ENCODE results near the gene NET1. TPM values are rescaled to one million over a fixed set of nuclear protein-coding genes. Genes with fewer than 3 reads are reported as not detected.
A peak's percentile ranks its signal among the peaks of the same experiment; 100 is the strongest.
"Not testable (repeated sequence)": the region's sequence is repeated elsewhere in the genome, so short reads cannot be mapped to it uniquely, and the experiment has no call there.

NET1 gene
- total RNA-seq, 3 donors from 2014 or later (not counting 1 experiment from before 2014, with no cell fraction given) = 10.4 to 17.9 (median 13.8) TPM

DNA sequence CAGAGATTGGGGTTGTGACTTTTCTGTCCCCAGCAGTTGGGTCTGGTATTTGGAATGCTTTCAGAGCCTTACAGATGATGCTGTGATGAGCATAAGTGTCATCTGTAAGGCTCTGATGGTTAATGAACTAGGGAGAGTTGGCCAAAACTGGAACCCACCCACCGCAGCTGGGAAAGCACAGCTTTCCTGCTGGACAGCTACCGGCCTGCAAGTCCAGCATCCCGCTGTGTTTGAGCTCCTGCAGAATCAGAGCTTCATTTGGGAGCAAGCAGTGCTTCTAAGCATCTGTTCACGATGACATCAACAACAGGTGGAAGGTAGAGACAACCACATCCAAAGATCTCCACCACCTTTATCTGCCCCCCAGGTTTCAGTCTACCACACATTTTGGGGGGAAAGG lies 35.9 kb upstream of the NET1 start:
- WGBS (ENCODE audit: insufficient coverage) = 92% methylated on average over 4 of the region's 4 CpGs
- no peaks in the 10 kb centered on the region for H3K9me3 Mint-ChIP-seq
- H3K4me3 Mint-ChIP-seq = no peak overlapping the region
- peaks cover 0 to 4% of the 10 kb centered on the region in 2 donors for H3K4me1 Mint-ChIP-seq
- H3K27ac ChIP-seq (ENCODE audit: low read length) = no peak overlapping the region
- no peak overlapping the region for H3K4me3 ChIP-seq (ENCODE audit: low read length)
- no peak for TF ChIP-seq CTCF (IDR thresholded peaks at IDR 0.05)
- no peaks in the 10 kb centered on the region for H3K4me1 ChIP-seq (ENCODE audit: control insufficient read depth, insufficient read depth, low read length)
- H3K27me3 Mint-ChIP-seq (ENCODE audit: low read depth in 2 of 2) = no peaks in the 10 kb centered on the region
- H3K9me3 ChIP-seq (ENCODE audit: control insufficient read depth, insufficient read depth, low read length) = no peaks in the 10 kb centered on the region
- no peaks in the 10 kb centered on the region for H3K36me3 ChIP-seq (ENCODE audit: control insufficient read depth, insufficient read depth, low read length)
- DNase-seq = no peak
- ATAC-seq = no peak
- H3K27ac Mint-ChIP-seq = peak overlapping the region in 1 of 2 donors; percentile 57
- H3K27me3 ChIP-seq (ENCODE audit: control insufficient read depth, insufficient read depth, low read length) = no peaks in the 10 kb centered on the region
- no peaks in the 10 kb centered on the region for H3K36me3 Mint-ChIP-seq
- intact Hi-C loops (cut with micrococcal nuclease) = no loop called here

DNA sequence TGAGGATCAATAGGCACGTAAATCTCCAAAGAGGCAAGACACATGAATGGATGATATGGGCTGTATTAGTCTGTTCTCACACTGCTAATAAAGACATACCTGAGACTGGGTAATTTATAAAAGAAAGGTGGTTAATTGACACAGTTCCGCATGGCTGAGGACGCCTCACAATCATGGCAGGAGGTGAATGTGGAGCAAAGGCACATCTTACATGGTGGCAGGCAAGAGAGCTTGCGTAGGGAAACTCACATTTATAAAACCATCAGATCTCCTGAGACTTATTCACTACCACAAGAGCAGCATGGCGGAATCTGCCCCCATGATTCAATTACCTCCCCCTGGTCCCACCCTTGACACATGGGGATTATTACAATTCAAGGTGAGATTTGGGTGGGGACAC lies 33.2 kb upstream of the NET1 start:
- H3K27ac ChIP-seq (ENCODE audit: low read length); H3K4me3 Mint-ChIP-seq; H3K4me1 ChIP-seq (ENCODE audit: control insufficient read depth, insufficient read depth, low read length); H3K9me3 ChIP-seq (ENCODE audit: control insufficient read depth, insufficient read depth, low read length); intact Hi-C loops (cut with micrococcal nuclease); H3K4me3 ChIP-seq (ENCODE audit: low read length); DNase-seq; H3K36me3 ChIP-seq (ENCODE audit: control insufficient read depth, insufficient read depth, low read length); ATAC-seq; H3K9me3 Mint-ChIP-seq; H3K36me3 Mint-ChIP-seq; H3K4me1 Mint-ChIP-seq; H3K27me3 ChIP-seq (ENCODE audit: control insufficient read depth, insufficient read depth, low read length); H3K27me3 Mint-ChIP-seq (ENCODE audit: low read depth in 2 of 2): not testable (repeated sequence)
- peak overlapping the region in 1 of 2 donors; percentile 19 for H3K27ac Mint-ChIP-seq
- 91% methylated on average over 5 of the region's 5 CpGs for WGBS (ENCODE audit: insufficient coverage)

GRCh38 chr10:5380395-5380794 lies 32.0 kb upstream of the NET1 start:
- H3K36me3 ChIP-seq (ENCODE audit: control insufficient read depth, insufficient read depth, low read length); H3K27ac ChIP-seq (ENCODE audit: low read length); H3K9me3 Mint-ChIP-seq; H3K27ac Mint-ChIP-seq; H3K4me3 ChIP-seq (ENCODE audit: low read length); H3K4me3 Mint-ChIP-seq; H3K4me1 Mint-ChIP-seq; H3K9me3 ChIP-seq (ENCODE audit: control insufficient read depth, insufficient read depth, low read length); DNase-seq; H3K27me3 Mint-ChIP-seq (ENCODE audit: low read depth in 2 of 2); H3K4me1 ChIP-seq (ENCODE audit: control insufficient read depth, insufficient read depth, low read length); H3K27me3 ChIP-seq (ENCODE audit: control insufficient read depth, insufficient read depth, low read length); ATAC-seq; H3K36me3 Mint-ChIP-seq: not testable (repeated sequence)
- WGBS (ENCODE audit: insufficient coverage) = 87% methylated on average over 12 of the region's 12 CpGs
- intact Hi-C loops (cut with micrococcal nuclease) = loop anchor here (10.0 kb wide), 1 partner anchor 366 kb away; no protein-coding TSS in a partner anchor

DNA sequence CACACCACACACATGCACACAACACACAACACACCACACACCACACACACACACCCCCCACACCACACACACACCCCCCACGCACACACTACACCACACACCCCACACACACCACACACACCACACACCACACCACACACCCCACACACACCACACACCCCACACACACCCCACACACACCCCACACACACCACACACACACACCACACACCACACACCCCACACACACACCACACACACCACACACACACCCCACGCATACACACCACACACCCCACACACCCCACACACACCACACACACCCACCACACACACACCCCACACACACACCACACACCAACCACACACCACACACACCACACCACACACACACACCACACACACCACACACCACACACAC lies 31.2 kb upstream of the NET1 start:
- no peak for TF ChIP-seq CTCF (IDR thresholded peaks at IDR 0.05)
- intact Hi-C loops (cut with micrococcal nuclease) = loop anchor here (10.0 kb wide), 1 partner anchor 366 kb away; no protein-coding TSS in a partner anchor
- Histone ChIP-seq H3K27ac (ENCODE audit: low read length) (no peak overlapping the region), H3K9me3 (ENCODE audit: control insufficient read depth, insufficient read depth, low read length) (no peaks in the 10 kb centered on the region), H3K27me3 (ENCODE audit: control insufficient read depth, insufficient read depth, low read length) (no peaks in the 10 kb centered on the region), H3K4me3 (ENCODE audit: low read length) (no peak overlapping the region), H3K36me3 (ENCODE audit: control insufficient read depth, insufficient read depth, low read length) (no peaks in the 10 kb centered on the region), H3K4me1 (ENCODE audit: control insufficient read depth, insufficient read depth, low read length) (no peaks in the 10 kb centered on the region)
- 80% methylated on average over 1 of the region's 2 CpGs for WGBS (ENCODE audit: insufficient coverage)
- ATAC-seq = no peak
- Mint-ChIP-seq H3K4me1 (no peaks in the 10 kb centered on the region), H3K36me3 (no peaks in the 10 kb centered on the region), H3K9me3 (no peaks in the 10 kb centered on the region), H3K27me3 (ENCODE audit: low read depth in 2 of 2) (no peaks in the 10 kb centered on the region), H3K27ac (no peak overlapping the region), H3K4me3 (no peak overlapping the region)
- DNase-seq = no peak

Data from natural killer cell (primary cell).